WERI-Rb-1 (cell line): ENCODE results near the gene KRTAP10-1.

Source experiments
- DNase-seq: peaks from one replicate; pipeline ENCODE4 v3.0.0-alpha.2; 2020
- H3K27ac ChIP-seq: fragments of 250-450 bp; sonication (Bioruptor Pico); 2 replicates; pipeline ENCODE4 v1.5.1; 2020; ENCODE audit warnings: mild to moderate bottlenecking, moderate library complexity
- H3K27me3 ChIP-seq: fragments of 250-450 bp; sonication (Bioruptor Pico); 2 replicates; pipeline ENCODE4 v1.5.1; 2021; ENCODE audit warnings: mild to moderate bottlenecking, low read depth, moderate library complexity; ENCODE audit not compliant: insufficient read depth, severe bottlenecking
- H3K36me3 ChIP-seq: fragments of 250-450 bp; sonication (Bioruptor Pico); 2 replicates; pipeline ENCODE4 v1.5.1; 2020; ENCODE audit warnings: mild to moderate bottlenecking, moderate library complexity
- H3K4me3 ChIP-seq: 2 replicates; pipeline ENCODE4 v1.5.1; 2011; ENCODE audit warnings: low read depth, mild to moderate bottlenecking, control low read depth, low read length
- H3K9me3 ChIP-seq: fragments of 250-450 bp; sonication (Bioruptor Pico); 2 replicates; pipeline ENCODE4 v1.5.1; 2021; ENCODE audit warnings: mild to moderate bottlenecking, moderate library complexity; ENCODE audit not compliant: severe bottlenecking
- TF ChIP-seq, protein P1 (sequence below): IDR thresholded peaks from 2 replicates; pipeline ENCODE4 v1.5.1; 2011; ENCODE audit warnings: low read depth, mild to moderate bottlenecking, control low read depth, inconsistent platforms, low read length

Gene KRTAP10-1

GRCh38 chr21:44525391-44526095 lies 14.5 kb downstream of the KRTAP10-1 start:
- TF ChIP-seq, protein P1, sequence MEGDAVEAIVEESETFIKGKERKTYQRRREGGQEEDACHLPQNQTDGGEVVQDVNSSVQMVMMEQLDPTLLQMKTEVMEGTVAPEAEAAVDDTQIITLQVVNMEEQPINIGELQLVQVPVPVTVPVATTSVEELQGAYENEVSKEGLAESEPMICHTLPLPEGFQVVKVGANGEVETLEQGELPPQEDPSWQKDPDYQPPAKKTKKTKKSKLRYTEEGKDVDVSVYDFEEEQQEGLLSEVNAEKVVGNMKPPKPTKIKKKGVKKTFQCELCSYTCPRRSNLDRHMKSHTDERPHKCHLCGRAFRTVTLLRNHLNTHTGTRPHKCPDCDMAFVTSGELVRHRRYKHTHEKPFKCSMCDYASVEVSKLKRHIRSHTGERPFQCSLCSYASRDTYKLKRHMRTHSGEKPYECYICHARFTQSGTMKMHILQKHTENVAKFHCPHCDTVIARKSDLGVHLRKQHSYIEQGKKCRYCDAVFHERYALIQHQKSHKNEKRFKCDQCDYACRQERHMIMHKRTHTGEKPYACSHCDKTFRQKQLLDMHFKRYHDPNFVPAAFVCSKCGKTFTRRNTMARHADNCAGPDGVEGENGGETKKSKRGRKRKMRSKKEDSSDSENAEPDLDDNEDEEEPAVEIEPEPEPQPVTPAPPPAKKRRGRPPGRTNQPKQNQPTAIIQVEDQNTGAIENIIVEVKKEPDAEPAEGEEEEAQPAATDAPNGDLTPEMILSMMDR = no peak
- H3K27me3 ChIP-seq = no peaks in the 10 kb centered on the region

GRCh38 chr21:44524414-44525371 lies 15.3 kb downstream of the KRTAP10-1 start:
- no peak for DNase-seq
- TF ChIP-seq, protein P1 = no peak
- Histone ChIP-seq H3K9me3 (peaks cover 19% of the 10 kb centered on the region), H3K27me3 (no peaks in the 10 kb centered on the region), H3K36me3 (no peaks in the 10 kb centered on the region), H3K4me3 (no peak overlapping the region), H3K27ac (no peak overlapping the region)

More at GRCh38 chr21:44525391-44526095, 14.5 kb downstream of the KRTAP10-1 start:
- no peak overlapping the region for H3K27ac ChIP-seq
- H3K4me3 ChIP-seq = no peak overlapping the region
- peak; percentile 3 for DNase-seq
- no peaks in the 10 kb centered on the region for H3K36me3 ChIP-seq
- peaks cover 19% of the 10 kb centered on the region for H3K9me3 ChIP-seq

GRCh38 chr21:44523567-44524413 lies 16.2 kb downstream of the KRTAP10-1 start:
- no peak for DNase-seq
- H3K9me3 ChIP-seq = peaks cover 25% of the 10 kb centered on the region
- H3K36me3 ChIP-seq = no peaks in the 10 kb centered on the region
- H3K27ac ChIP-seq = no peak overlapping the region
- TF ChIP-seq, protein P1 = no peak
- H3K27me3 ChIP-seq = no peaks in the 10 kb centered on the region
- no peak overlapping the region for H3K4me3 ChIP-seq

- H3K27me3 ChIP-seq = no peaks in the 10 kb centered on the region
- H3K4me3 ChIP-seq = no peak overlapping the region
- TF ChIP-seq, protein P1 = no peak
These were observed 17.2 kb downstream of the KRTAP10-1 start for GRCh38 chr21:44522753-44523204.

GRCh38 chr21:44521928-44522752 lies 17.9 kb downstream of the KRTAP10-1 start:
- Histone ChIP-seq H3K27ac (no peak overlapping the region), H3K9me3 (peaks cover 31% of the 10 kb centered on the region), H3K4me3 (no peak overlapping the region), H3K36me3 (no peaks in the 10 kb centered on the region), H3K27me3 (no peaks in the 10 kb centered on the region)
- TF ChIP-seq, protein P1 = 0 out of 2 replicates have a peak, but pooled peaks have one; percentile 7
- DNase-seq = peak; percentile 6

More at GRCh38 chr21:44522753-44523204, 17.2 kb downstream of the KRTAP10-1 start:
- Histone ChIP-seq H3K36me3 (no peaks in the 10 kb centered on the region), H3K9me3 (peaks cover 25% of the 10 kb centered on the region), H3K27ac (no peak overlapping the region)
- no peak for DNase-seq
